Motor neuron (in vitro differentiated cells): ENCODE measurements around the gene PLIN4. TPM values are rescaled to one million over a fixed set of nuclear protein-coding genes. Genes with fewer than 3 reads are reported as not detected.

Experiments
- ATAC-seq, 8 experiments: fragments of 200-7000 bp; cut with Tn5 transposase; replicated peaks in 6 of 8; 2 replicates each; pipeline ENCODE4 v1.8.0; 2021; ENCODE audit warnings: mild to moderate bottlenecking in 8 of 8, moderate library complexity in 8 of 8
- H3K27ac ChIP-seq, 2 donors: fragments of 250-450 bp; sonication (Bioruptor Pico); 2 replicates each; pipeline ENCODE4 v1.9.0; 2021; ENCODE audit warnings: antibody characterized with exemption in 2 of 2, mild to moderate bottlenecking in 2 of 2, moderate library complexity in 1 of 2
- H3K4me1 ChIP-seq, 2 donors: fragments of 250-450 bp; sonication (Bioruptor Pico); replicated peaks in 1 of 2; 2 replicates each; pipeline ENCODE4 v1.6.1; 2021; ENCODE audit warnings: antibody characterized with exemption in 2 of 2, mild to moderate bottlenecking in 2 of 2, moderate library complexity in 1 of 2
- H3K4me3 ChIP-seq, 5 donors: fragments of 250-450 bp; sonication (Bioruptor Pico); 2 replicates each; pipeline ENCODE4 v1.9.0; 2021; ENCODE audit warnings: antibody characterized with exemption in 5 of 5, mild to moderate bottlenecking in 5 of 5, moderate library complexity in 4 of 5
- WGBS, 10 experiments: fragments of 450-650 bp; shearing (Covaris generic); methylation state at CpG; one replicate each; pipeline ENCODE4 v1.0.0; 2022; 5-methylcytosine and 5-hydroxymethylcytosine counted together
- in situ Hi-C, 9 experiments: fragments of 400-800 bp; cut with MboI; loops; one replicate each; pipeline ENCODE4 v1.15.0; 2021; ENCODE audit warnings: low sequenced_read_pairs in 9 of 9, low pct_unique_long_range_greater_than_20kb in 2 of 9; ENCODE audit not compliant: unreplicated experiment in 9 of 9
- total RNA-seq, 8 experiments: library from RNA; unstranded; fragments of 300-600 nt; gene quantifications; 2 replicates each; pipeline versions ENCODE4 v1.2.3 to v1.2.4, GENCODE V29; 2022

PLIN4 gene
- total RNA-seq, 8 experiments from 2014 or later = 0.11 to 1.1 (median 0.50) TPM

- Histone ChIP-seq H3K27ac (no peak overlapping the region), H3K4me3 (no peak overlapping the region), H3K4me1 (no peaks in the 10 kb centered on the region)
- in situ Hi-C loops = no loop called here
- ATAC-seq = peak in 1 of 8 experiments; percentile 3
- WGBS, 10 experiments = 48 to 87% (median 70%) methylated on average over 2 to 7 of the region's 24 CpGs; no CpG with 5 or more reads in 7 of the 10 experiments
Observed at GRCh38 chr19:4517451-4518057, 732 bp downstream of the PLIN4 start.

- ATAC-seq = peak in 6 of 8 experiments; percentile 20 to 32 (median 28)
- no peaks in the 10 kb centered on the region for H3K4me1 ChIP-seq
- in situ Hi-C loops = no loop called here
- no peak overlapping the region for H3K27ac ChIP-seq
- WGBS, 10 experiments = 54% methylated on average over 5 of the region's 8 CpGs; no CpG with 5 or more reads in 9 of the 10 experiments
- H3K4me3 ChIP-seq = no peak overlapping the region
Observed at GRCh38 chr19:4516939-4517300, 1.4 kb downstream of the PLIN4 start.

- Histone ChIP-seq H3K4me3 (no peak overlapping the region), H3K27ac (no peak overlapping the region), H3K4me1 (no peaks in the 10 kb centered on the region)
- ATAC-seq = peak in 2 of 8 experiments; percentile 6 to 8
- 47 to 100% (median 68%) methylated on average over 1 to 3 of the region's 14 CpGs; no CpG with 5 or more reads in 2 of the 10 experiments for whole genome bisulfite sequencing, 10 experiments
- in situ Hi-C loops = no loop called here
Observed at GRCh38 chr19:4516199-4516938, 1.9 kb downstream of the PLIN4 start.

GRCh38 chr19:4515732-4516131 lies 2.6 kb downstream of the PLIN4 start:
- Histone ChIP-seq H3K27ac (no peak overlapping the region), H3K4me1 (no peaks in the 10 kb centered on the region), H3K4me3 (no peak overlapping the region)
- no peak for ATAC-seq
- in situ Hi-C loops = no loop called here
- 0 to 100% (median 80%) methylated on average over 1 to 4 of the region's 5 CpGs; no CpG with 5 or more reads in 3 of the 10 experiments for WGBS, 10 experiments

GRCh38 chr19:4513248-4513647 lies 5.0 kb downstream of the PLIN4 start:
- in situ Hi-C loops = no loop called here
- Histone ChIP-seq H3K27ac (no peak overlapping the region), H3K4me3 (no peak overlapping the region), H3K4me1 (no peaks in the 10 kb centered on the region)
- 80% methylated on average over 1 of the region's 17 CpGs; no CpG with 5 or more reads in 9 of the 10 experiments for WGBS, 10 experiments
- ATAC-seq = no peak

- no peak for ATAC-seq
- WGBS, 10 experiments = 56 to 100% (median 90%) methylated on average over 1 to 5 of the region's 17 CpGs; no CpG with 5 or more reads in 6 of the 10 experiments
- in situ Hi-C loops = no loop called here
Observed at GRCh38 chr19:4512070-4512469, 6.2 kb downstream of the PLIN4 start.

GRCh38 chr19:4511300-4512054 lies 6.8 kb downstream of the PLIN4 start:
- Histone ChIP-seq H3K4me1 (no peaks in the 10 kb centered on the region), H3K4me3 (no peak overlapping the region), H3K27ac (no peak overlapping the region)
- WGBS, 10 experiments = 71 to 100% (median 93%) methylated on average over 2 to 6 of the region's 27 CpGs; no CpG with 5 or more reads in 3 of the 10 experiments
- in situ Hi-C loops = no loop called here
- ATAC-seq = peak in 3 of 8 experiments; percentile 19 to 23 (median 19)

More at GRCh38 chr19:4512070-4512469, 6.2 kb downstream of the PLIN4 start:
- H3K4me1 ChIP-seq = no peaks in the 10 kb centered on the region
- no peak overlapping the region for H3K27ac ChIP-seq
- no peak overlapping the region for H3K4me3 ChIP-seq

GRCh38 chr19:4510435-4511255 lies 7.6 kb downstream of the PLIN4 start:
- in situ Hi-C loops = no loop called here
- Histone ChIP-seq H3K4me3 (no peak overlapping the region), H3K4me1 (no peaks in the 10 kb centered on the region), H3K27ac (no peak overlapping the region)
- ATAC-seq = peak in 4 of 8 experiments; percentile 2 to 16 (median 8)
- 60 to 84% (median 68%) methylated on average over 2 to 11 of the region's 37 CpGs; no CpG with 5 or more reads in 7 of the 10 experiments for WGBS, 10 experiments

- H3K4me1 ChIP-seq = no peaks in the 10 kb centered on the region
- WGBS, 10 experiments = 77 to 100% methylated on average over 1 to 7 of the region's 21 CpGs; no CpG with 5 or more reads in 8 of the 10 experiments
- ATAC-seq = no peak
- H3K27ac ChIP-seq = no peak overlapping the region
- H3K4me3 ChIP-seq = no peak overlapping the region
- in situ Hi-C loops = no loop called here
Observed at GRCh38 chr19:4508698-4509097, 9.6 kb downstream of the PLIN4 start.

- in situ Hi-C loops = no loop called here
- H3K27ac ChIP-seq = no peak overlapping the region
- H3K4me1 ChIP-seq = no peaks in the 10 kb centered on the region
- 57 to 100% (median 85%) methylated on average over 1 to 13 of the region's 17 CpGs; no CpG with 5 or more reads in 4 of the 10 experiments for WGBS, 10 experiments
- H3K4me3 ChIP-seq = no peak overlapping the region
- ATAC-seq = no peak
Observed at GRCh38 chr19:4507804-4508203, 10.5 kb downstream of the PLIN4 start.

- WGBS, 10 experiments = 90 to 100% (median 93%) methylated on average over 4 to 9 of the region's 12 CpGs; no CpG with 5 or more reads in 6 of the 10 experiments
- in situ Hi-C loops = no loop called here
- Histone ChIP-seq H3K27ac (no peak overlapping the region), H3K4me1 (no peaks in the 10 kb centered on the region), H3K4me3 (no peak overlapping the region)
- ATAC-seq = no peak
Observed at GRCh38 chr19:4507150-4507452, 11.2 kb downstream of the PLIN4 start.

GRCh38 chr19:4506449-4507149 lies 11.7 kb downstream of the PLIN4 start:
- in situ Hi-C loops = no loop called here
- H3K4me3 ChIP-seq = no peak overlapping the region
- peak in 1 of 8 experiments; percentile 11 for ATAC-seq
- H3K27ac ChIP-seq = no peak overlapping the region
- no peaks in the 10 kb centered on the region for H3K4me1 ChIP-seq
- WGBS, 10 experiments = 88 to 100% (median 96%) methylated on average over 1 to 15 of the region's 17 CpGs; no CpG with 5 or more reads in 4 of the 10 experiments
